GM12872 (cell line): ENCODE measurements around the gene HDAC9.

Experiments used
- TF ChIP-seq, protein P1 (sequence below): IDR thresholded peaks from 3 replicates; pipeline ENCODE4 v1.5.1; 2011; ENCODE audit warnings: low read depth, mild to moderate bottlenecking, low read length, moderate library complexity; ENCODE audit not compliant: insufficient read depth

Gene HDAC9

DNA sequence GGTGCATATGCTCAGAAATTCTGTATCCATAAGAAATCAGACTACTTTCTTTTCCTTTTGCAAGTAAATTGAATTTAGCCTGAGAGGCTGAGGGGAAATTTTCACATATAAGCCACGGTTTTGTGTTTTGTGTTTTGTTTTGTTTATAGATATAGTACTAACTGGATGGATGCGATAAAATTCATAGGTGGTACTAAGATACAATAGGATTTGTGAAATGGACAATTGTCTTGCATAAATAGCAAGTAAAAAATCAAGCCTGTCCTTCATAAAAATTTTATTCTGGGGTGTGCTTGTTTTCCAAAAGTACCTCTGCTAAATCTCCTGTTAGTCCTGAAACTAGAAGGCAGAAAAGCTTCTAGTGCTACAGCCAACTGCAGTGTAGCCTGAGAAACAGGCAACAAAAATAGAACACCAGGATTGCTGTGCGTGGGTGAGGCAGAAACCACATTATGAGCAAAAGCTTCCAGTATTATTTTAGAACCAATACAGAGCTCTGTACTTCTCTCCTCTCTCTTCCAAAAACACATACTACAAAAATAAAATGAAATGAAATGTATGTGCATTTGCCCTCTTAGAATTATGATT lies 634 bp upstream of the HDAC9 start:
- TF ChIP-seq, protein P1, sequence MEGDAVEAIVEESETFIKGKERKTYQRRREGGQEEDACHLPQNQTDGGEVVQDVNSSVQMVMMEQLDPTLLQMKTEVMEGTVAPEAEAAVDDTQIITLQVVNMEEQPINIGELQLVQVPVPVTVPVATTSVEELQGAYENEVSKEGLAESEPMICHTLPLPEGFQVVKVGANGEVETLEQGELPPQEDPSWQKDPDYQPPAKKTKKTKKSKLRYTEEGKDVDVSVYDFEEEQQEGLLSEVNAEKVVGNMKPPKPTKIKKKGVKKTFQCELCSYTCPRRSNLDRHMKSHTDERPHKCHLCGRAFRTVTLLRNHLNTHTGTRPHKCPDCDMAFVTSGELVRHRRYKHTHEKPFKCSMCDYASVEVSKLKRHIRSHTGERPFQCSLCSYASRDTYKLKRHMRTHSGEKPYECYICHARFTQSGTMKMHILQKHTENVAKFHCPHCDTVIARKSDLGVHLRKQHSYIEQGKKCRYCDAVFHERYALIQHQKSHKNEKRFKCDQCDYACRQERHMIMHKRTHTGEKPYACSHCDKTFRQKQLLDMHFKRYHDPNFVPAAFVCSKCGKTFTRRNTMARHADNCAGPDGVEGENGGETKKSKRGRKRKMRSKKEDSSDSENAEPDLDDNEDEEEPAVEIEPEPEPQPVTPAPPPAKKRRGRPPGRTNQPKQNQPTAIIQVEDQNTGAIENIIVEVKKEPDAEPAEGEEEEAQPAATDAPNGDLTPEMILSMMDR = no peak

DNA sequence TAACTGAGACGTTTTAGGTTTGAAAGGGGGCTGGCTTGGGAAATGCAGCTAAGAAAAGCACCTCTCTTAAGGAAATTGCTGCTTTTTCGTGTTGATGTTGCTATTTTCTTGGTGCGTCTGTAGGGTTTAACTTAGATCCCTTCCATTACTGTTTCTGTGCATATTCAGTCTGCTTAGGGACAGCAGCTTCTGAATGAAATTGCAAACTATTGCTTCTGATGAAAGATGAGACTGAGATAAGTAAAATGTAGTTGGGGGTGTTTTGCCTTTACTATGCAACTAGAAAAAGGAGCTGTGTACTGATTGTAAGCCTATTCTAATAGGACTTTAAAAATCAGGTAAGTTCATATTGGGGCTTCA lies 772 bp downstream of the HDAC9 start:
- TF ChIP-seq, protein P1 = no peak

DNA sequence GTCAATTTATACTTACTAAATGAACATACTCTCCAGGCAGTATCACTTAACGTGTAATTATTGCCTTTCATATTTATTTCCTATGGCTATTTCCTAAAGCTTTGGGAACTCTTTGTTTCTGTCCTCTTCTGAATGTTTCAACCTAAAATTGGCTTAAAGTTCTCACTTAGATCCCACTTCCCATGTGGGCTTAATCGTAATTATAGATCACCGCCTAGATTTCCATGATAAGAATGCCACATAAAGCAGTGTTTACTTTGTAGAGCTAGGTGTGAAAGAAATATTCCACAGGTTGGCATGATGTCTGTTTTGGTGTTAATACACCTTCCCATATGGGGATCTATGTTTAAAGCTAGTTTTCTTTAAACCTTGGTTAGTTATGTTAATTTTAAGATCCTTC lies 1.5 kb downstream of the HDAC9 start:
- TF ChIP-seq, protein P1 = no peak

DNA sequence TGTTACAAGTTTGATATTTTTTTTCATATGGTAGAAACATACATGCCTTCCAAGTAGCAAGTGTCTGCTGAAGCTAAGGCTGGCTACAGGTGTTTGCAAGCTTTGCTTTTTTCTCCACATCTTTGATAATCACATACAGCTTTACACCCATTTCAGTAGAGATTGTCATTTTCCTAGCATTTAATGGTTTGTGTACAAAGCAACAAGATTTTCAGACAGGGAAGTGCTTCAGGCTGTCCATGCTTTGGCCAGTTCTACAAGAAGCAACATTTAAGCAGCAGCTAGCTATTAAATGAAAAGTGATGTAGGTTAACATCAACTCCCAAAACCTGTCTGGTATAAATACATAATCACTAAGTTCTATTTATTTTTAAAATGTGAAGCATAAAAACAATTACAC lies 2.3 kb downstream of the HDAC9 start:
- TF ChIP-seq, protein P1 = no peak

DNA sequence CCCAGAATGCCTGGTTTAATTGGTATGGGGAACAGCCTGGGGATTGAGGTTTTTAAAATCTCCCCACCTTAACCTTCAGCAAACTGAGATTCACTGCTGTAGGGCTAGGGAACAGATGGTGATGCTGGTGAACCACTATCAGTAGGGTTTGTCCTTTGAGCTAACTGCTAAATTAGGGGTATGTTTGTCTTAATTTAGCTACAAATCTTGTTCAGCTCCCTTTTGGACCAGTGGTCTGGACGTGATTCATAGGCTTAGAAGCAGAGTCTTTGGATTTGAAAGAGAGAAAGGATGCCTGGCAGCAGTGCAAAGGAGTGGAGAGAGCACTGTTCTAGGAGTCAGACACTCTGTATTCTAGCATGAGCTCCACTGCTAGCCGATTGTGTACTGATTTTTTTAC lies 2.8 kb downstream of the HDAC9 start:
- TF ChIP-seq, protein P1 = no peak

DNA sequence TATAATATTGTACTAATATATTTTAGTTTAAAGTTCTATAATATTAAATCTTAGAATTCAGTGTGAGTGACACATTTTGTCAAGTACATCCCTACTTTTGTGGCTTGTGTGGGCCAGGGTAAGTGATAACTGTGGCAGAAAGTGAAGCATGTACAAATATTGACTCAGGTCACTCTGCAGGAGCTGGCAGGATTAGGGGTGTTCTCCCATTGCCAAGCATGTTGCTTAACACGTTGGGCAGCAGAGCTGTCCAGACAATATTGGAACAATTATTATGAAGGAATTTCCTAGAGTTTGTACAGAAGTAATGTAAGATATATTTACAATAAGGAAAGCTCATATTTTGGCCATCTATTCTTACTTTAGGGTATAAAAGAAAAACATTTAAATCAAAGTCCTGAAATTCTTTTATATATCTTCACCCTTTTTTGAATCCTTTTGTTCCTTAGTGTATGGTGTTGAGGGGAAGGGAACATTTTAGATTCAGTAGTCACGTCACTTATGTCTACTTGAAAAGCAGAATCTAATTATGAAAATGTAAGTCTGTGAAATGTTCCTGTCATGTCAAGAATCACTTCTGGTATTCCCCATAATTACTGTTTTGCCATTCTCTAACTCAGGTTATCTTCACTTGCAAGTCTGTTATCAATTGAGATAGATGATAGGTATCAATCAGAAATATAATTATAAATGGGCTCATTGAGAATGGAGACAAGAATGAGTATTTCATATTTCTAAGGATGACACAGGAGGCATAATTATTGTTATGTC lies 4.0 kb downstream of the HDAC9 start:
- TF ChIP-seq, protein P1 = no peak

DNA sequence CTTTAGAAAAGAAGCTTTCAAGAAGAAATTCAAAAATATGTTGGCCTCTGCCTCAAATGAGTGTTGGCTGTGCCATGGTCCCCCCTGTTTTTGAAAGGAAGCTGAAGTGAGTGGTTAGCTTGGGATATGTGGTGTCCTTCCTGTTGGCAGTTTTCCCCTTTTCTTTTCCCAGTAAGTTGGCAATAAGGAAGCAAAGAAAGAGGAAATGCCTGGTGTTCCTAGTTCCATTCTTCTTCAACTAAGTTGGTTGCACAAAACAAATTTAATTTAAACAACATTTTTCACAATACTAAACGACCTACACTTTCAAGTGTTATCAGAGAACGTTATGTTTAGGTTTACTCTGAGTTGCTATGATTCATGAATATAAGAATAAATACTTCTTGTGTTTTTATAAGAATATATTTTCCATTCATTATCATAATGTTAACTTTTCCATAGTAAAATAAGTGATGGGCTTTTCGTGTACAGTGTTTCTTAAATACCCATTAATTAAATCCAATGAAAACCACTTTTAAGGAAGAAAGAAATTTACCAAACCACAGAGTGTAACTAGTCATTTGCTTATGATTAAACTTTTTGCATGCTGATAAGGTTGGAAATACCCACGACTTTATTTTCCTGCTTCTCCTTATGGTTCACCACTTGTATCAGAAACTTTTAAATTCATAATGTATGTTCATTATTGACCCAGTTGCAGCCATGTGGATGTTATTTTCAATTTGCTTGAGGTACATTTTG lies 7.7 kb downstream of the HDAC9 start:
- TF ChIP-seq, protein P1 = no peak
